ENCODE data around the gene SCN5A. TPM values are rescaled to one million over a fixed set of nuclear protein-coding genes. Genes with fewer than 3 reads are reported as not detected.

Gene SCN5A
- total and polyA plus RNA-seq, 10 donors = 0.02 to 1.2 (median 0.17) TPM; not detected in 3

- intact Hi-C loops (cut with DNase I; ENCODE audit: low total_unique reads) = no loop called here
- peaks cover 0 to 9% (median 0%) of the 10 kb centered on the region in 7 donors for H3K27me3 ChIP-seq (replicated peaks in 1 of 7)
- 81 to 95% (median 88%) methylated on average over 4 to 5 of the region's 5 CpGs for WGBS, 5 donors
- no peaks in the 10 kb centered on the region for H3K36me3 ChIP-seq
- TF ChIP-seq CTCF (IDR thresholded peaks at IDR 0.05 in 8 of 11, conservative IDR thresholded peaks at IDR 0.05 in 3 of 11) (no peak), POLR2AphosphoS5 (IDR thresholded peaks at IDR 0.05) (no peak)
- H3K4me1 ChIP-seq = no peaks in the 10 kb centered on the region
- H3K4me3 ChIP-seq = no peak overlapping the region
- DNase-seq = no peak
- H3K9me3 ChIP-seq = no peaks in the 10 kb centered on the region
- H3K27ac ChIP-seq = no peak overlapping the region
Measured at GRCh38 chr3:38628835-38629234, 20.7 kb downstream of the SCN5A start.

- Histone ChIP-seq H3K27me3 (replicated peaks in 1 of 7) (peaks cover 0 to 5% (median 0%) of the 10 kb centered on the region in 7 donors), H3K9me3 (no peaks in the 10 kb centered on the region), H3K36me3 (no peaks in the 10 kb centered on the region), H3K4me1 (no peaks in the 10 kb centered on the region), H3K27ac (no peak overlapping the region), H3K4me3 (no peak overlapping the region)
- no peak for DNase-seq
- no peak for TF ChIP-seq POLR2AphosphoS5 (IDR thresholded peaks at IDR 0.05)
- no peak for TF ChIP-seq CTCF (IDR thresholded peaks at IDR 0.05 in 8 of 11, conservative IDR thresholded peaks at IDR 0.05 in 3 of 11)
- no peak for TF ChIP-seq POLR2A (IDR thresholded peaks at IDR 0.05)
- 27 to 61% (median 59%) methylated on average over 4 of the region's 4 CpGs for WGBS, 5 donors
- intact Hi-C loops (cut with DNase I; ENCODE audit: low total_unique reads) = no loop called here
Measured at GRCh38 chr3:38627956-38628355, 21.5 kb downstream of the SCN5A start.

- no peak overlapping the region for H3K27ac ChIP-seq
- intact Hi-C loops (cut with DNase I; ENCODE audit: low total_unique reads) = no loop called here
- no peaks in the 10 kb centered on the region for H3K9me3 ChIP-seq
- TF ChIP-seq CTCF (IDR thresholded peaks at IDR 0.05 in 8 of 11, conservative IDR thresholded peaks at IDR 0.05 in 3 of 11) (no peak), POLR2A (IDR thresholded peaks at IDR 0.05) (no peak), POLR2AphosphoS5 (IDR thresholded peaks at IDR 0.05) (no peak)
- 72 to 83% (median 82%) methylated on average over 5 of the region's 5 CpGs for WGBS, 5 donors
- H3K27me3 ChIP-seq (replicated peaks in 1 of 7) = no peaks in the 10 kb centered on the region
- H3K4me3 ChIP-seq = no peak overlapping the region
- H3K36me3 ChIP-seq = no peaks in the 10 kb centered on the region
- DNase-seq = no peak
- H3K4me1 ChIP-seq = no peaks in the 10 kb centered on the region
Measured at GRCh38 chr3:38626171-38626570, 23.3 kb downstream of the SCN5A start.

- intact Hi-C loops (cut with DNase I; ENCODE audit: low total_unique reads) = no loop called here
- Histone ChIP-seq H3K27ac (no peak overlapping the region), H3K9me3 (no peaks in the 10 kb centered on the region), H3K36me3 (no peaks in the 10 kb centered on the region), H3K4me1 (no peaks in the 10 kb centered on the region), H3K4me3 (no peak overlapping the region), H3K27me3 (replicated peaks in 1 of 7) (no peaks in the 10 kb centered on the region)
- no peak for DNase-seq
- WGBS, 5 donors = 83 to 90% (median 85%) methylated on average over 9 to 10 of the region's 10 CpGs
- TF ChIP-seq POLR2A (IDR thresholded peaks at IDR 0.05) (no peak), POLR2AphosphoS5 (IDR thresholded peaks at IDR 0.05) (no peak), CTCF (IDR thresholded peaks at IDR 0.05 in 8 of 11, conservative IDR thresholded peaks at IDR 0.05 in 3 of 11) (no peak)
Measured at GRCh38 chr3:38623539-38623938, 25.9 kb downstream of the SCN5A start.
